Measurements from ENCODE around the gene LRRFIP1. TPM values are rescaled to one million over a fixed set of nuclear protein-coding genes. Genes with fewer than 3 reads are reported as not detected.

Gene LRRFIP1
- total and polyA plus RNA-seq, 9 of the 15 experiments (the other 6 are each of a cell fraction or from before 2014, with no cell fraction given) = 13.1 to 45.2 (median 31.3) TPM

DNA sequence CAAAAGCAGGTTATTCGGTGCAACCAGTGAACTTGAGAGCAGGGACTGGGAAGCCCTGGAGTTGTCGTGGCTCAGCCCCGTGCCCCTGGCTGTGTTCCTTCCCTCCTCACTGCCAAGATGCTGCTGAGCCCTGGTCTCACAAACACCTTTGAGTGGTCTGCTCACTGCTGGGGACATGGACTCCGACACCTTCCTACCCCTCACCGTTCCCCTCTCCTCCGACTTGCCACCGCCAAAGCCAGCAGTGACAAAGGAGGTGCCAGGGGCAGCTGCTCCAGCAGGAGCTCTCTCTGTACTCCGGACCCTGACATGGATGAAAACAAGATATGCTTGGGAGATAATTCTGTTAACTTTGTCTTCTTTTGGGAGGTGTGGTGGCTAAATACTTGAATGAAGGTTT lies 17.9 kb downstream of the LRRFIP1 start (continued):
- TF ChIP-seq, protein P1, sequence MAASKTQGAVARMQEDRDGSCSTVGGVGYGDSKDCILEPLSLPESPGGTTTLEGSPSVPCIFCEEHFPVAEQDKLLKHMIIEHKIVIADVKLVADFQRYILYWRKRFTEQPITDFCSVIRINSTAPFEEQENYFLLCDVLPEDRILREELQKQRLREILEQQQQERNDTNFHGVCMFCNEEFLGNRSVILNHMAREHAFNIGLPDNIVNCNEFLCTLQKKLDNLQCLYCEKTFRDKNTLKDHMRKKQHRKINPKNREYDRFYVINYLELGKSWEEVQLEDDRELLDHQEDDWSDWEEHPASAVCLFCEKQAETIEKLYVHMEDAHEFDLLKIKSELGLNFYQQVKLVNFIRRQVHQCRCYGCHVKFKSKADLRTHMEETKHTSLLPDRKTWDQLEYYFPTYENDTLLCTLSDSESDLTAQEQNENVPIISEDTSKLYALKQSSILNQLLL (CRISPR knock-in tag; IDR thresholded peaks at IDR 0.05; ENCODE audit: borderline replicate concordance) = no peak
- TF ChIP-seq, protein P2, sequence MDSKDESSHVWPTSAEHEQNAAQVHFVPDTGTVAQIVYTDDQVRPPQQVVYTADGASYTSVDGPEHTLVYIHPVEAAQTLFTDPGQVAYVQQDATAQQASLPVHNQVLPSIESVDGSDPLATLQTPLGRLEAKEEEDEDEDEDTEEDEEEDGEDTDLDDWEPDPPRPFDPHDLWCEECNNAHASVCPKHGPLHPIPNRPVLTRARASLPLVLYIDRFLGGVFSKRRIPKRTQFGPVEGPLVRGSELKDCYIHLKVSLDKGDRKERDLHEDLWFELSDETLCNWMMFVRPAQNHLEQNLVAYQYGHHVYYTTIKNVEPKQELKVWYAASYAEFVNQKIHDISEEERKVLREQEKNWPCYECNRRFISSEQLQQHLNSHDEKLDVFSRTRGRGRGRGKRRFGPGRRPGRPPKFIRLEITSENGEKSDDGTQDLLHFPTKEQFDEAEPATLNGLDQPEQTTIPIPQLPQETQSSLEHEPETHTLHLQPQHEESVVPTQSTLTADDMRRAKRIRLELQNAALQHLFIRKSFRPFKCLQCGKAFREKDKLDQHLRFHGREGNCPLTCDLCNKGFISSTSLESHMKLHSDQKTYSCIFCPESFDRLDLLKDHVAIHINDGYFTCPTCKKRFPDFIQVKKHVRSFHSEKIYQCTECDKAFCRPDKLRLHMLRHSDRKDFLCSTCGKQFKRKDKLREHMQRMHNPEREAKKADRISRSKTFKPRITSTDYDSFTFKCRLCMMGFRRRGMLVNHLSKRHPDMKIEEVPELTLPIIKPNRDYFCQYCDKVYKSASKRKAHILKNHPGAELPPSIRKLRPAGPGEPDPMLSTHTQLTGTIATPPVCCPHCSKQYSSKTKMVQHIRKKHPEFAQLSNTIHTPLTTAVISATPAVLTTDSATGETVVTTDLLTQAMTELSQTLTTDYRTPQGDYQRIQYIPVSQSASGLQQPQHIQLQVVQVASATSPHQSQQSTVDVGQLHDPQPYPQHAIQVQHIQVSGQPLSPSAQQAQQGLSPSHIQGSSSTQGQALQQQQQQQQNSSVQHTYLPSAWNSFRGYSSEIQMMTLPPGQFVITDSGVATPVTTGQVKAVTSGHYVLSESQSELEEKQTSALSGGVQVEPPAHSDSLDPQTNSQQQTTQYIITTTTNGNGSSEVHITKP (IDR thresholded peaks at IDR 0.05; ENCODE audit: partially characterized antibody) = no peak
- TF ChIP-seq, protein P3, sequence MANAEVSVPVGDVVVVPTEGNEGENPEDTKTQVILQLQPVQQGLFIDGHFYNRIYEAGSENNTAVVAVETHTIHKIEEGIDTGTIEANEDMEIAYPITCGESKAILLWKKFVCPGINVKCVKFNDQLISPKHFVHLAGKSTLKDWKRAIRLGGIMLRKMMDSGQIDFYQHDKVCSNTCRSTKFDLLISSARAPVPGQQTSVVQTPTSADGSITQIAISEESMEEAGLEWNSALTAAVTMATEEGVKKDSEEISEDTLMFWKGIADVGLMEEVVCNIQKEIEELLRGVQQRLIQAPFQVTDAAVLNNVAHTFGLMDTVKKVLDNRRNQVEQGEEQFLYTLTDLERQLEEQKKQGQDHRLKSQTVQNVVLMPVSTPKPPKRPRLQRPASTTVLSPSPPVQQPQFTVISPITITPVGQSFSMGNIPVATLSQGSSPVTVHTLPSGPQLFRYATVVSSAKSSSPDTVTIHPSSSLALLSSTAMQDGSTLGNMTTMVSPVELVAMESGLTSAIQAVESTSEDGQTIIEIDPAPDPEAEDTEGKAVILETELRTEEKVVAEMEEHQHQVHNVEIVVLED (CRISPR knock-in tag; IDR thresholded peaks at IDR 0.05) = no peak

Data from K562 (cell line).